ENCODE results near the gene CDT1.

CDT1 gene

DNA sequence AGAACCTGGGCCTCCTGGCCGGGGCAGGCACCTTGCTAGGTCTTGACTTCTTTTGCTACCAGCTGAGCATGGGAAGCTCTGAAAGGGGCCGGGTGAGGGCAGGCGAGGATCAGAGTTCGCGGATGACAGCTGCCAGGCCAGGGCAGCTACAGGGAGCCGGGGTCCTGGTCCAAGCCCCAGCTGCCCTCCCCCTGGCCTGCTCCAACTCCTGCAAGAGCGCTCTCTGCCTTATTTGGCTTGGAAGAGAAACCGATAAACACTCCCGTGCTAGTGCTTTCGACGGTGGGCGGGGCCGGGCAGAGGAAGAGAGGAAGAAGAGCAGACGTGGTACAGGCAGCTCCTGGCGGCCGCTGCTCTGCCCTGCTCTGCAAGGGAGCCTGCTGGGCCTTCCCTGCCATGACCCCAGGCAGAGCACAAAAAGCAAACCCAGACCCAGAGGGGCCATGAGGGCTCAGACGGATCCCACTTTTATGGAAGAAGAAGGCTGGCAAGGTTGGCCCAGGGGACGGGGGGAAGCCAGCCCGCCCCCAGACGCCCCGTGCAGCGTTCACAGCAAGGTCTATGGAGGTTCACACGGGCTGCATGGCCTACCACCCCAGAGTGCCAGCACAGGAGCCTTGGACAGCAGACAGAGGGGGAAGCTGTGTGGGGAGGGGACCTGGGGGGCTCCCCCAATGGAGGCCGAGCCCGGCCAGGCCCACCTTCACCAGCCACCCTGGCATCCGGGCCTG, 44.2 kb upstream of the CDT1 start:
- TF ChIP-seq, protein P1, sequence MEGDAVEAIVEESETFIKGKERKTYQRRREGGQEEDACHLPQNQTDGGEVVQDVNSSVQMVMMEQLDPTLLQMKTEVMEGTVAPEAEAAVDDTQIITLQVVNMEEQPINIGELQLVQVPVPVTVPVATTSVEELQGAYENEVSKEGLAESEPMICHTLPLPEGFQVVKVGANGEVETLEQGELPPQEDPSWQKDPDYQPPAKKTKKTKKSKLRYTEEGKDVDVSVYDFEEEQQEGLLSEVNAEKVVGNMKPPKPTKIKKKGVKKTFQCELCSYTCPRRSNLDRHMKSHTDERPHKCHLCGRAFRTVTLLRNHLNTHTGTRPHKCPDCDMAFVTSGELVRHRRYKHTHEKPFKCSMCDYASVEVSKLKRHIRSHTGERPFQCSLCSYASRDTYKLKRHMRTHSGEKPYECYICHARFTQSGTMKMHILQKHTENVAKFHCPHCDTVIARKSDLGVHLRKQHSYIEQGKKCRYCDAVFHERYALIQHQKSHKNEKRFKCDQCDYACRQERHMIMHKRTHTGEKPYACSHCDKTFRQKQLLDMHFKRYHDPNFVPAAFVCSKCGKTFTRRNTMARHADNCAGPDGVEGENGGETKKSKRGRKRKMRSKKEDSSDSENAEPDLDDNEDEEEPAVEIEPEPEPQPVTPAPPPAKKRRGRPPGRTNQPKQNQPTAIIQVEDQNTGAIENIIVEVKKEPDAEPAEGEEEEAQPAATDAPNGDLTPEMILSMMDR (conservative IDR thresholded peaks at IDR 0.05; ENCODE audit: low read depth, low read length): no peak
- no peak for DNase-seq (ENCODE audit: low read depth)
- no peak overlapping the region for H3K4me3 ChIP-seq (ENCODE audit: low read length)

DNA sequence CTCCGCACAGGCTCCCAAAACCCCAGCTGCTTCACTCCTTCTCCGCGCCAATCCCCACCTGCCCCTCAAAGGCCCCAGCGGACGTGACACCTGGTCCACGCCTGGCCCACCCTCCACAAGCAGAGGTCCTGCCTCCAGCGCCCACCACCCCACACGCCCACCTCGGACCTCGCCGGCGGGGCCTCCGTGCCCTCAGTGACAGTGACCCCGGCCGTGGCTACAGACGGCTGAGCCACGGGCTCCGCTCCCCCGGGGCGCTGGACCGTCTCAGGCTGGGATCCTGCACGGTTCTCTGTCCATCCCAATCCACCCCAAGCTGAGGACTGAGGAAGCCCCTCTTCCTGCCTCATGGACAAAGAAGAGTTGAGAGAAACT, 43.6 kb upstream of the CDT1 start:
- TF ChIP-seq, protein P1 (conservative IDR thresholded peaks at IDR 0.05; ENCODE audit: low read depth, low read length): no peak
- DNase-seq (ENCODE audit: low read depth): no peak
- H3K4me3 ChIP-seq (ENCODE audit: low read length): no peak overlapping the region

DNA sequence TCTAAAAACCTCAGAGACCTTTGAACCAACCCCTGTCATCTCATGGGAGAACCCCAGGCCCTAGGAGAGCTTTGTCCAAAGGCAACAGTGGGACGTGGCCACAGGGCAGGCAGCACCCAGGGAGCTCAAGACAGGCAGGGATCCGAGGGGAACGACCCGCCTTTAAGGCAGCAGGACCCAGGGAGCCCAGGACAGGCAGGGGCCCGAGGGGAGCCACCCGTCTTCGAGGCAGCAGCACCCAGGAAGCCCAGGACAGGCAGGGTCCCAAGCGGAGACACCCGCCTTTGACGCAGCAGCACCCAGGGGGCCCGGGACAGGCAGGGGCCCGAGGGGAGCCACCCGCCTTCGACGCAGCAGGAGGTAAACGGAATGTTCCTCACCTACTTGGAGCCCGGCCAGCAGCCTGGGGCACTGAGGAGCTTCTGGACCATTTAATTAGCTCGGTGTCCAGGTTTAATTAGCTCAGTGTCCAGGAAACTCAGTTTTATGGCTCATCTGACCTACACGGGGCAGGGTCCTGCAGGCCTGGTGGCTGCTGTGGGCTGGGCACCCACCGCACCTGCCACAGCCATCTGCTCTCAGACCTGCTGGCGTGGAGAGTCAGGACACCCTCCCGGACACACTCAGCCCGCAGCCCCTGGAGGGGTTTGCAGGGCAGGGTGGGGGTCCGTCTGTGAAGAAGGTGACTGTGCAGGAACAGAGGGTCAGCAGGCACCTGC, 43.0 kb upstream of the CDT1 start:
- TF ChIP-seq, protein P1 (conservative IDR thresholded peaks at IDR 0.05; ENCODE audit: low read depth, low read length): no peak
- H3K4me3 ChIP-seq (ENCODE audit: low read length): no peak overlapping the region
- no peak for DNase-seq (ENCODE audit: low read depth)

DNA sequence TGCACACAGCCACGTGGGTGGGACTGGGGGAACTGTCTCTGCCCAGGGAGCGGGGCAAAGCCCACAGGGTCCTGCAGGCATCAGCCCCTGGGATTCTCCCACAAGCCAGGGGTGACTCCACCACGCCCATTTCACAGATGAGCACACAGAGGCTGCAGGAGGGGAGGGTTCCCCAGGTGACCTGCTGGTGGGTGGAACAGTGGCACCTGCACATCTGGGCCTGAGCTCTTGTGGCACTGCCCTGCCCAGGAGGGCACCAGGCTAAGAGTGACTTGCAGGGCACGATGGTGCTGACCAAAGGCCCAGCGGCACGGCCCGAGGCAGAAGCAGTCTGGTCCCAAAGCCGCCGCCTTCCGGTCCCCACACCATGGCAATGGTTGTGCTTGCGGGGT, 42.5 kb upstream of the CDT1 start:
- TF ChIP-seq, protein P1 (conservative IDR thresholded peaks at IDR 0.05; ENCODE audit: low read depth, low read length): no peak
- H3K4me3 ChIP-seq (ENCODE audit: low read length): no peak overlapping the region
- DNase-seq (ENCODE audit: low read depth): no peak

DNA sequence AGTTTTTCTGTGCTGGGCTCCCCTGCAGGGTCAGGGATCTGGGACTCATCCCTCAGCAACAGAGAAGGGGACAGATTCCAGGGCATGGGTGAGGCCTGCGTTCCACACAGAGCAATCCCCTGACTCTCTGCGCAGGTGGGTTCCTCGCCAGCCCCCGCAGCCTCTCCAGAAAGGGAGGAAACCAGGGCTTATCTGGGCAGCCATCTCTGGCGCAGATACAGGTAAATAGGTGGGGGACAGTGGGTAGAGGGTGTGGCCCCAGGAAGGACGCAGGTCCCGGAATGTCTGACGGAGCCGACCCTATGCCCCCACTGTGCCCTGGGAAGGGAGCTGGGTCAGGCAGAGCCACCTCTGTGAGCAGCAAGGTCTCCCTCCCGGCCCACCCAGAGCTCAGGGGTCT, 41.8 kb upstream of the CDT1 start:
- H3K4me3 ChIP-seq (ENCODE audit: low read length): no peak overlapping the region
- DNase-seq (ENCODE audit: low read depth): no peak
- TF ChIP-seq, protein P1 (conservative IDR thresholded peaks at IDR 0.05; ENCODE audit: low read depth, low read length): no peak

DNA sequence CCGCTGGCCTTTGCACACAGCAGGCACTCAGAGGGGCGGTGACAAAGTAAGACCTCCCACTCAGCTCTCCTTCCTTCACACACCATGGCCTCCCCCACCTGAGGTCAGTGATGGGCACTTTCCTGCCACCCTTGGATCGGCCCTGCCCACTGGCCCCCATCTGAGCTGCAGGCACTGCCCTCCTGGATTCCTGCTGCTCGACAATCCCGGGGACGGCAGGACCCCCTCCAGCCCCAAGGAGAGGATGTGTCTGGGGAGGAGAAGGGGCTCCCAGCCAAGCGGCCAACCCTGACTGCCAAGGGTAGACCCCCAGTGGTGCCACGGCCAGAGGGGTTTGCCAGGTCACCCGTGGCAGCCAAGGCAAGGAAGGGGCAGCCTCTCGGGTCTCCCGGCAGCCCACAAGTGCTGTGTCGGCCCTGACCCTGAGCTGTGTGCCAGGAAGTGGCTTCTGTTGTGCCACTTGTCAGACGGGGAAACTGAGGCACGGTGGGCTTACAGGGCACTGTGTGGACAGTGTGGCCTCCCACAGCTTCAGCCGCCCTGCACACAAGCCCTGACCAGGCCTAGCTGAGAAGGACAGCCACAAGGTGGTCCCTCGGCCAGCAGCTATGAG, 41.2 kb upstream of the CDT1 start:
- no peak overlapping the region for H3K4me3 ChIP-seq (ENCODE audit: low read length)
- TF ChIP-seq, protein P1 (conservative IDR thresholded peaks at IDR 0.05; ENCODE audit: low read depth, low read length): no peak
- DNase-seq (ENCODE audit: low read depth): no peak

Measured in retinal pigment epithelial cell (primary cell).